WTC11 (cell line): ENCODE data around the gene CORO7. TPM values are rescaled to one million over a fixed set of nuclear protein-coding genes. Genes with fewer than 3 reads are reported as not detected.

Source experiments
- ATAC-seq: fragments of 200-7000 bp; cut with Tn5 transposase; 2 replicates; pipeline ENCODE4 v1.10.0; 2021; ENCODE audit warnings: mild to moderate bottlenecking, moderate library complexity
- CTCF ChIA-PET: fragments of 300-600 bp; sonication (Branson Sonifier 250); formaldehyde crosslinking; loops from one replicate; lab custom pipeline; 2021; ENCODE audit warnings: antibody characterized with exemption; lab: Charles Lee
- POLR2A ChIA-PET: fragments of 350-600 bp; sonication (Branson Sonifier 250); formaldehyde crosslinking; loops from one replicate; lab custom pipeline; 2021; ENCODE audit warnings: antibody characterized with exemption; lab: Charles Lee
- DNase-seq: peaks from one replicate; pipeline ENCODE4 v3.0.0; 2021; ENCODE audit warnings: low spot score
- H3K27ac Mint-ChIP-seq: 2 replicates; pipeline ENCODE4 v1.8.0; 2021; ENCODE audit warnings: mixed read lengths
- H3K27me3 Mint-ChIP-seq: 2 replicates; pipeline ENCODE4 v1.8.0; 2021; ENCODE audit warnings: low read depth, mild to moderate bottlenecking, moderate library complexity, mixed read lengths
- H3K36me3 Mint-ChIP-seq: 2 replicates; pipeline ENCODE4 v1.8.0; 2021; ENCODE audit warnings: mixed read lengths
- H3K4me1 Mint-ChIP-seq: 2 replicates; pipeline ENCODE4 v1.8.0; 2022; ENCODE audit warnings: mixed read lengths
- H3K4me3 Mint-ChIP-seq: 2 replicates; pipeline ENCODE4 v1.8.0; 2021; ENCODE audit warnings: mild to moderate bottlenecking, moderate library complexity, mixed read lengths
- H3K9me3 Mint-ChIP-seq: 2 replicates; pipeline ENCODE4 v1.8.0; 2021; ENCODE audit warnings: mixed read lengths
- AR ChIP-seq: fragments of 250-450 bp; sonication (Bioruptor Pico); IDR thresholded peaks from 2 replicates; pipeline ENCODE4 v1.9.0; 2021; ENCODE audit warnings: mild to moderate bottlenecking
- ATF1 ChIP-seq: sonication (generic); formaldehyde crosslinking; IDR thresholded peaks from 2 replicates; pipeline ENCODE4 v1.8.1; 2023; ENCODE audit warnings: mild to moderate bottlenecking, moderate library complexity, missing genetic modification reagents
- ATF3 ChIP-seq: sonication (generic); formaldehyde crosslinking; conservative IDR thresholded peaks from 2 replicates; pipeline ENCODE4 v1.8.1; 2022; ENCODE audit warnings: mild to moderate bottlenecking, missing genetic modification reagents
- CBFB ChIP-seq: sonication (generic); formaldehyde crosslinking; IDR thresholded peaks from 2 replicates; pipeline ENCODE4 v1.8.1; 2022; ENCODE audit warnings: mild to moderate bottlenecking, low read depth, missing genetic modification reagents
- E2F4 ChIP-seq: sonication (generic); formaldehyde crosslinking; IDR thresholded peaks from 2 replicates; pipeline ENCODE4 v1.8.1; 2022; ENCODE audit warnings: low read depth, mild to moderate bottlenecking, moderate library complexity, missing genetic modification reagents, borderline replicate concordance
- ELF4 ChIP-seq: sonication (generic); formaldehyde crosslinking; IDR thresholded peaks from 2 replicates; pipeline ENCODE4 v1.8.1; 2022; ENCODE audit warnings: low read depth, mild to moderate bottlenecking, moderate library complexity, missing genetic modification reagents
- EMX1 ChIP-seq: fragments of 250-450 bp; sonication (Bioruptor Pico); IDR thresholded peaks from 2 replicates; pipeline ENCODE4 v1.8.0; 2021; ENCODE audit warnings: mild to moderate bottlenecking
- ESRRA ChIP-seq: sonication (generic); formaldehyde crosslinking; IDR thresholded peaks from 2 replicates; pipeline ENCODE4 v1.8.1; 2022; ENCODE audit warnings: mild to moderate bottlenecking, missing genetic modification reagents, borderline replicate concordance
- ETV6 ChIP-seq: sonication (generic); formaldehyde crosslinking; IDR thresholded peaks from 2 replicates; pipeline ENCODE4 v1.8.1; 2022; ENCODE audit warnings: mild to moderate bottlenecking, missing genetic modification reagents
- FOXJ3 ChIP-seq: sonication (generic); formaldehyde crosslinking; IDR thresholded peaks from 2 replicates; pipeline ENCODE4 v1.9.0; 2021; ENCODE audit warnings: missing genetic modification reagents, mild to moderate bottlenecking, borderline replicate concordance
- FOXP4 ChIP-seq: sonication (generic); formaldehyde crosslinking; IDR thresholded peaks from 2 replicates; pipeline ENCODE4 v1.8.0; 2022; ENCODE audit warnings: mild to moderate bottlenecking, missing genetic modification reagents
- GRHL2 ChIP-seq: fragments of 250-450 bp; sonication (Bioruptor Pico); IDR thresholded peaks from 2 replicates; pipeline ENCODE4 v1.8.0; 2022; ENCODE audit warnings: mild to moderate bottlenecking, moderate library complexity; ENCODE audit not compliant: insufficient replicate concordance, severe bottlenecking
- HMGA2 ChIP-seq: fragments of 250-450 bp; sonication (Bioruptor Pico); IDR thresholded peaks from 2 replicates; pipeline ENCODE4 v1.4.0; 2021; ENCODE audit warnings: mild to moderate bottlenecking, moderate library complexity
- HMGXB4 ChIP-seq: sonication (generic); formaldehyde crosslinking; IDR thresholded peaks from 2 replicates; pipeline ENCODE4 v1.8.1; 2023; ENCODE audit warnings: mild to moderate bottlenecking, moderate library complexity, missing genetic modification reagents
- MAX ChIP-seq: sonication (generic); formaldehyde crosslinking; IDR thresholded peaks from 2 replicates; pipeline ENCODE4 v1.8.0; 2022; ENCODE audit warnings: mild to moderate bottlenecking, missing genetic modification reagents
- NFATC4 ChIP-seq: fragments of 250-450 bp; sonication (Bioruptor Pico); IDR thresholded peaks from 2 replicates; pipeline ENCODE4 v1.9.0; 2021; ENCODE audit warnings: mild to moderate bottlenecking
- NFYB ChIP-seq: sonication (generic); formaldehyde crosslinking; conservative IDR thresholded peaks from 2 replicates; pipeline ENCODE4 v1.8.0; 2022; ENCODE audit warnings: low read depth, missing genetic modification reagents
- NR3C1 ChIP-seq: sonication (generic); formaldehyde crosslinking; conservative IDR thresholded peaks from 2 replicates; pipeline ENCODE4 v1.8.1; 2023; ENCODE audit warnings: low read depth, mild to moderate bottlenecking, missing genetic modification reagents
- PRRX2 ChIP-seq: fragments of 250-450 bp; sonication (Bioruptor Pico); IDR thresholded peaks from 2 replicates; pipeline ENCODE4 v1.8.0; 2021; ENCODE audit warnings: mild to moderate bottlenecking
- RELA ChIP-seq: sonication (generic); formaldehyde crosslinking; IDR thresholded peaks from 2 replicates; pipeline ENCODE4 v1.8.1; 2022; ENCODE audit warnings: missing genetic modification reagents, mild to moderate bottlenecking, borderline replicate concordance
- RORB ChIP-seq: fragments of 250-450 bp; sonication (Bioruptor Pico); IDR thresholded peaks from 2 replicates; pipeline ENCODE4 v1.9.0; 2021; ENCODE audit warnings: mild to moderate bottlenecking
- SMAD4 ChIP-seq: sonication (generic); formaldehyde crosslinking; IDR thresholded peaks from 2 replicates; pipeline ENCODE4 v1.8.0; 2022; ENCODE audit warnings: mild to moderate bottlenecking, missing genetic modification reagents
- SOX15 ChIP-seq: fragments of 250-450 bp; sonication (Bioruptor Pico); IDR thresholded peaks from 2 replicates; pipeline ENCODE4 v1.9.0; 2021; ENCODE audit warnings: mild to moderate bottlenecking
- ZBTB43 ChIP-seq: sonication (generic); formaldehyde crosslinking; IDR thresholded peaks from 2 replicates; pipeline ENCODE4 v1.8.1; 2023; ENCODE audit warnings: mild to moderate bottlenecking, missing genetic modification reagents
- ZNF121 ChIP-seq: sonication (generic); formaldehyde crosslinking; IDR thresholded peaks from 2 replicates; pipeline ENCODE4 v1.8.0; 2023; ENCODE audit warnings: missing genetic modification reagents
- ZNF138 ChIP-seq: sonication (generic); formaldehyde crosslinking; conservative IDR thresholded peaks from 2 replicates; pipeline ENCODE4 v1.8.1; 2022; ENCODE audit warnings: mild to moderate bottlenecking, moderate library complexity, missing genetic modification reagents
- ZNF317 ChIP-seq: sonication (generic); formaldehyde crosslinking; IDR thresholded peaks from 2 replicates; pipeline ENCODE4 v1.8.1; 2023; ENCODE audit warnings: low read depth, mild to moderate bottlenecking, moderate library complexity, missing genetic modification reagents, borderline replicate concordance
- total RNA-seq: library from RNA; stranded (reverse); gene quantifications from 3 replicates; pipeline ENCODE4 v1.2.3, GENCODE V29; 2021

The CORO7 gene
- total RNA-seq, 1 experiment from 2014 or later: 45.5 TPM

- no peak for TF ChIP-seq SMAD4
- TF ChIP-seq RORB (CRISPR knock-in tag): no peak
- no peak for TF ChIP-seq PRRX2 (CRISPR knock-in tag)
- TF ChIP-seq MAX (CRISPR knock-in tag): no peak
- TF ChIP-seq ESRRA (CRISPR knock-in tag): no peak
- TF ChIP-seq AR (CRISPR knock-in tag): no peak
- TF ChIP-seq NFATC4 (CRISPR knock-in tag): no peak
- no peak for TF ChIP-seq FOXP4
- no peak for TF ChIP-seq ZNF121 (CRISPR knock-in tag)
- TF ChIP-seq ELF4: no peak
- no peak for TF ChIP-seq ZNF138 (CRISPR knock-in tag)
Observed at GRCh38 chr16:4420505-4421105, 4.2 kb upstream of the CORO7 start (continued).

- ChIA-PET CTCF (interaction anchor here (0.6 to 8.8 kb wide), 5 partner anchors 16 to 637 kb away, joined by 3 to 102 read pairs (median 4); no protein-coding TSS in a partner anchor), POLR2A (interaction anchor here (0.8 kb wide), 1 partner anchor 17 kb away, joined by 4 read pairs; no protein-coding TSS in a partner anchor)
- TF ChIP-seq ATF3 (CRISPR knock-in tag) (no peak), CBFB (CRISPR knock-in tag) (no peak), HMGXB4 (CRISPR knock-in tag) (no peak), SMAD4 (no peak), FOXJ3 (CRISPR knock-in tag) (no peak), ZNF317 (no peak), ZNF138 (CRISPR knock-in tag) (no peak), SOX15 (no peak), ETV6 (CRISPR knock-in tag) (no peak), PRRX2 (CRISPR knock-in tag) (no peak), ATF1 (no peak), NR3C1 (CRISPR knock-in tag) (no peak), E2F4 (CRISPR knock-in tag) (no peak), ELF4 (no peak), NFYB (no peak), GRHL2 (CRISPR knock-in tag) (no peak), RELA (no peak), EMX1 (CRISPR knock-in tag) (no peak), HMGA2 (CRISPR knock-in tag) (no peak), ZBTB43 (CRISPR knock-in tag) (no peak)
- no peak for DNase-seq
- Mint-ChIP-seq H3K9me3 (no peaks in the 10 kb centered on the region), H3K27ac (no peak overlapping the region), H3K4me3 (no peak overlapping the region), H3K4me1 (peaks cover 6% of the 10 kb centered on the region), H3K27me3 (peaks cover 15% of the 10 kb centered on the region), H3K36me3 (no peaks in the 10 kb centered on the region)
- ATAC-seq: no peak
Observed at GRCh38 chr16:4419402-4419959, 3.1 kb upstream of the CORO7 start.
